GM18951 (cell line): ENCODE measurements around the gene CYB5R4.

Source experiments
- POLR2A ChIP-seq: IDR thresholded peaks from 4 replicates; pipeline ENCODE4 v1.6.1; 2011; ENCODE audit warnings: mild to moderate bottlenecking; ENCODE audit not compliant: insufficient read length, insufficient read depth; ENCODE audit errors: extremely low read depth
- in situ Hi-C: fragments of 300-500 bp; cut with MboI; formaldehyde crosslinking; loops from one replicate; pipeline ENCODE4 v1.12.0; 2022; ENCODE audit warnings: low sequenced_read_pairs, mixed read lengths, inconsistent platforms; ENCODE audit not compliant: unreplicated experiment

CYB5R4 gene

GRCh38 chr6:84001119-84001518 lies 141.6 kb downstream of the CYB5R4 start:
- no peak for TF ChIP-seq POLR2A
- in situ Hi-C loops, result no loop called here

GRCh38 chr6:84002226-84002625 lies 142.7 kb downstream of the CYB5R4 start:
- no peak for TF ChIP-seq POLR2A
- in situ Hi-C loops, result no loop called here

DNA sequence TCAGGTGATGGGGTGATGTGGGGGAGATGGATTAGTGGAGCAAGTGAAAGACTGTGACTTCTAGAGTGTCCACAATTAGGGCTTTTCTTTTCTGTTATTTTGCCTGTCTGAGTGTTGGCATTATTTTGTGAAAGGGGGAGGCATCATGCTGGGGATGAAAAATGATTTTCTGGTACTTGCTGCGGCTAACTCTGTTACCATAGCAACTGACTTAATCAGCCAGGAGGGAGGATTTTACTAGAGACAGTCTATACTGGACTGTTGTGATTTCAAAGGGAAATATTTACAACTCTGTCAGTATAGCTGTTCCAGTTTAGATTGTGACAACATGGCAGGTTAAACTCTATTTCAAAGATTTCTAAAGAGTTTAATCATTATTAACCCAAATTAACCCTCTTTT lies 143.6 kb downstream of the CYB5R4 start:
- TF ChIP-seq POLR2A, result no peak
- in situ Hi-C loops, result no loop called here

- in situ Hi-C loops, result no loop called here
- no peak for TF ChIP-seq POLR2A
Observed at GRCh38 chr6:84003654-84004053, 144.2 kb downstream of the CYB5R4 start.

GRCh38 chr6:84007871-84008270 lies 148.4 kb downstream of the CYB5R4 start:
- TF ChIP-seq POLR2A, result no peak
- in situ Hi-C loops, result no loop called here

- TF ChIP-seq POLR2A, result no peak
- in situ Hi-C loops, result no loop called here
Observed at GRCh38 chr6:84013354-84013753, 153.9 kb downstream of the CYB5R4 start.

DNA sequence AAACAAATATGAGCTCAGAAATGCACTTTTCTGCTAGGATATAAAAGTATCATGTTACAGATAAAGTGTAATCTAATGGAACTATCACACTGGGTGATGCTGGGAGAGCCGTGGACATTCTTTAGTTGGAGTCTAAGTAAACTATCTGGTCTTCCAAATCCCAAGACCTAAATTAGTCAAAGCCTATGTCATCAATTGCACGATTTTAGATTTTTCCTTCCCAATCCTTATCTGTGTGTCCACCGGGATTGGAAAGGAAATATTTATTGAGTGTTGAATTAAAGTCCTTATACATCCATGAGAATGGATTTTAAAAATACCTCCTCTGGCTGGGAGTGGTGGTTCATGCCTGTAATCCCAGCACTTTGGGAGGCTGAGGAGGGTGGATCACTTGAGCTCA lies 154.4 kb downstream of the CYB5R4 start:
- TF ChIP-seq POLR2A, result no peak
- in situ Hi-C loops, result no loop called here

DNA sequence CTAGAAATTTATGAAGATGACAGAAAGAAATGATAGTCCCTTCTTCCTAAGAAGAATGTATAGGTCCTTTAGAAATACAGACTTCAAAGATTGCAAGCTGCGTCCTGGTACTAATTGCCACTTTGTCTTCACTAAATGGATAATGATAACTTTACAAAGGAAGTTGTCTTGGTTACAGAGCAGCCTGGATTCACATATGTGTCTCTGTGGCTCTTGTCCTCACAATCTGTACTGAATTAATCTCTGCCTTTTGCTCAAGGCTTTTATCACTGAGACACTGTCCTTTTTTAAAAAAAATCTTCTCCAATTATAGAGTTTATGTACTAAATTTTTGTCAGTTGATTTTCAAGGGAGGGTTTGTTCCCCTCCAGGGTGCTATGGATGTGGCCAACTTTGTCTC lies 156.5 kb downstream of the CYB5R4 start:
- in situ Hi-C loops, result no loop called here
- TF ChIP-seq POLR2A, result no peak
